Smooth muscle cell (in vitro differentiated cells): Measurements from ENCODE around the gene PTPN18. TPM values are rescaled to one million over a fixed set of nuclear protein-coding genes. Genes with fewer than 3 reads are reported as not detected.

Experiments
- polyA plus RNA-seq: library from polyadenylated mRNA; unstranded; fragments of >200 nt; fragmentation: Nextera tagmentation; extraction: Ambion mirVana; gene quantifications from 2 replicates; pipeline ENCODE4 v1.2.1, GENCODE V29; 2016
- small RNA-seq: library from RNA; depleted of rRNA; stranded (forward); fragments of <200 nt; gene quantifications from one replicate; pipeline ENCODE3, GENCODE V24; 2014
- total RNA-seq: library from RNA; depleted of rRNA; stranded (reverse); fragments of >200 nt; gene quantifications from 2 replicates; pipeline ENCODE4 v1.2.3, GENCODE V29; 2014

The PTPN18 gene
- total and polyA plus RNA-seq, 2 experiments from 2014 or later: 4.4 to 10.2 TPM

Small RNA genes within 50 kb of the gene (small RNA-seq; reads per million reads assigned to genes)
- gene AC132479.1: not detected

Other genes starting within 250 kb of the PTPN18 start
- gene POTEF, start 226.8 kb upstream of the PTPN18 start, total RNA-seq: 9.7 and 13.1 TPM in 2 replicates
- 2.8 and 7.3 TPM in 2 replicates for gene POTEF, start 226.8 kb upstream of the PTPN18 start, polyA plus RNA-seq
- 7.7 and 16.0 TPM in 2 replicates for gene CCDC74B, start 210.9 kb upstream of the PTPN18 start, total RNA-seq
- gene CCDC74B, start 210.9 kb upstream of the PTPN18 start, polyA plus RNA-seq: 13.7 and 14.5 TPM in 2 replicates
- 23.5 and 29.8 TPM in 2 replicates for gene SMPD4, start 174.5 kb upstream of the PTPN18 start, total RNA-seq
- gene SMPD4, start 174.5 kb upstream of the PTPN18 start, polyA plus RNA-seq: 43.2 and 53.6 TPM in 2 replicates
- 134 and 147 TPM in 2 replicates for gene MZT2B, start 173.8 kb upstream of the PTPN18 start, total RNA-seq
- 397 and 412 TPM in 2 replicates for gene MZT2B, start 173.8 kb upstream of the PTPN18 start, polyA plus RNA-seq
- not detected in 2 replicates for gene TUBA3E, start 157.6 kb upstream of the PTPN18 start, total RNA-seq
- gene TUBA3E, start 157.6 kb upstream of the PTPN18 start, polyA plus RNA-seq: 0.15 TPM in 1 of 2 replicates, not detected in the other
- gene IMP4, start 13.2 kb upstream of the PTPN18 start, total RNA-seq: 36.4 and 59.3 TPM in 2 replicates
- gene IMP4, start 13.2 kb upstream of the PTPN18 start, polyA plus RNA-seq: 74.9 and 75.0 TPM in 2 replicates
- 0.90 and 1.0 TPM in 2 replicates for gene POTEI, start 153.3 kb downstream of the PTPN18 start, total RNA-seq
- 0.13 and 1.2 TPM in 2 replicates for gene POTEI, start 153.3 kb downstream of the PTPN18 start, polyA plus RNA-seq
- gene CFC1B, start 165.2 kb downstream of the PTPN18 start, total RNA-seq: not detected in 2 replicates
- not detected in 2 replicates for gene CFC1B, start 165.2 kb downstream of the PTPN18 start, polyA plus RNA-seq
- gene CFC1, start 243.5 kb downstream of the PTPN18 start, total RNA-seq: not detected in 2 replicates
- not detected in 2 replicates for gene CFC1, start 243.5 kb downstream of the PTPN18 start, polyA plus RNA-seq